Measurements from ENCODE around the gene GTF2A1L. TPM values are rescaled to one million over a fixed set of nuclear protein-coding genes. Genes with fewer than 3 reads are reported as not detected.

Gene GTF2A1L
- total RNA-seq, 4 donors from 2014 or later: 0.16 to 1.8 TPM; not detected in 2

GRCh38 chr2:48724278-48724677, 106.6 kb downstream of the GTF2A1L start:
- Histone ChIP-seq H3K36me3 (no peaks in the 10 kb centered on the region), H3K27me3 (no peaks in the 10 kb centered on the region), H3K4me3 (no peak overlapping the region), H3K4me1 (no peaks in the 10 kb centered on the region), H3K27ac (no peak overlapping the region), H3K9me3 (no peaks in the 10 kb centered on the region)
- no peak for TF ChIP-seq POLR2A (IDR thresholded peaks at IDR 0.05)
- TF ChIP-seq CTCF (IDR thresholded peaks at IDR 0.05 in 4 of 5, conservative IDR thresholded peaks at IDR 0.05 in 1 of 5): no peak
- ATAC-seq (no peak), DNase-seq (no peak)
- intact Hi-C loops (cut with DNase I; ENCODE audit: low total_unique reads): no loop called here
- in situ Hi-C loops (cut with MboI; ENCODE audit: low sequenced_read_pairs in 4 of 4): no loop called here

- no peaks in the 10 kb centered on the region for H3K27me3 ChIP-seq
- no peak overlapping the region for H3K27ac ChIP-seq
- H3K9me3 ChIP-seq: no peaks in the 10 kb centered on the region
- ATAC-seq: no peak
- intact Hi-C loops (cut with DNase I; ENCODE audit: low total_unique reads) (no loop called here), in situ Hi-C loops (cut with MboI; ENCODE audit: low sequenced_read_pairs in 4 of 4) (no loop called here)
- no peaks in the 10 kb centered on the region for H3K4me1 ChIP-seq
- TF ChIP-seq CTCF (IDR thresholded peaks at IDR 0.05 in 4 of 5, conservative IDR thresholded peaks at IDR 0.05 in 1 of 5) (no peak), POLR2A (IDR thresholded peaks at IDR 0.05) (no peak)
- H3K4me3 ChIP-seq: no peak overlapping the region
- no peaks in the 10 kb centered on the region for H3K36me3 ChIP-seq
- no peak for DNase-seq
Observed at GRCh38 chr2:48725696-48726494, 108.2 kb downstream of the GTF2A1L start.

GRCh38 chr2:48727560-48727959, 109.9 kb downstream of the GTF2A1L start:
- Histone ChIP-seq H3K36me3 (no peaks in the 10 kb centered on the region), H3K9me3 (no peaks in the 10 kb centered on the region), H3K4me1 (no peaks in the 10 kb centered on the region), H3K27me3 (no peaks in the 10 kb centered on the region), H3K27ac (no peak overlapping the region), H3K4me3 (no peak overlapping the region)
- ATAC-seq (no peak), DNase-seq (no peak)
- intact Hi-C loops (cut with DNase I; ENCODE audit: low total_unique reads) (no loop called here), in situ Hi-C loops (cut with MboI; ENCODE audit: low sequenced_read_pairs in 4 of 4) (no loop called here)
- no peak for TF ChIP-seq POLR2A (IDR thresholded peaks at IDR 0.05)
- no peak for TF ChIP-seq CTCF (IDR thresholded peaks at IDR 0.05 in 4 of 5, conservative IDR thresholded peaks at IDR 0.05 in 1 of 5)

DNA sequence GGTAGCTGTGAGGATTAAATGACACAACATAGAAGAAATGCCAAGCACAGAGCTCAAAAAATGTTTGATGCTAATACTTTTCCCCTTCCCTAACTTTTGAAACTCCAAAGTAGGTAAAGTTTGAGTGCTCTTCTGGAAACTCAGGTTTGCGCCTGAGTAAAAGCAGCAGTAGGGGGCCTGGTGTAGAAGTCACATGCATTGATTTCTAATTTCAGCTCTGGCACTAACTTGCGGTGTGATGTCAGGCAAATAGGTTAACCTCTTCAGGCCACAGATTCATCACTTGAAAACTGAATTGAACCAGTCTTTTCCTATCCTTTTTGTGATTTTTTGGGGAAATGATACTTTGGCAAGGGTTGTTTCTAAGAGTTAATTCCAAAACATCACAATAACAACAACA, 110.6 kb downstream of the GTF2A1L start:
- no peak for ATAC-seq
- Histone ChIP-seq H3K36me3 (no peaks in the 10 kb centered on the region), H3K4me3 (no peak overlapping the region), H3K9me3 (no peaks in the 10 kb centered on the region), H3K4me1 (no peaks in the 10 kb centered on the region), H3K27ac (no peak overlapping the region), H3K27me3 (no peaks in the 10 kb centered on the region)
- intact Hi-C loops (cut with DNase I; ENCODE audit: low total_unique reads) (no loop called here), in situ Hi-C loops (cut with MboI; ENCODE audit: low sequenced_read_pairs in 4 of 4) (no loop called here)
- DNase-seq: no peak
- TF ChIP-seq POLR2A (IDR thresholded peaks at IDR 0.05) (no peak), CTCF (IDR thresholded peaks at IDR 0.05 in 4 of 5, conservative IDR thresholded peaks at IDR 0.05 in 1 of 5) (no peak)

DNA sequence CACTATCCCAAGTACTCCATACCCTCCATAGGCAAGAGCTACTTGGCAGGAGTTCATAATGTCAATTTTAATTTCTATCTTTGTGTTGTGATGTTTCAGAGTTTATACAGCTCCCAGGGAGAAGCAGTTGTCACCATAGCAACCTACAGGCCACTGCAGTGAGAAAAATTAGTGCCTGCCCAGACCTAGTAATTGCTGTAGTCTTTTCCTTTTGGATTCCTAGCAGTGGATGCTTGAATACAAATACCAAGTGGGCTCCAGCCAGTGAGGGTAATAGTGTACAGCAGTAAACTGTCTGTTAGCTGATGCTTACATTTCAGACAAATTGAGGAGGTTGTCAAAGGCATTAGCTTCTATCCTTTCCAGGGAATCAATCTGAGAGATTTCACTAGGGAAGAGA, 111.2 kb downstream of the GTF2A1L start:
- H3K36me3 ChIP-seq: no peaks in the 10 kb centered on the region
- H3K27ac ChIP-seq: no peak overlapping the region
- intact Hi-C loops (cut with DNase I; ENCODE audit: low total_unique reads): no loop called here

More for the DNA sequence above, 111.2 kb downstream of the GTF2A1L start:
- DNase-seq (no peak), ATAC-seq (no peak)
- Histone ChIP-seq H3K27me3 (no peaks in the 10 kb centered on the region), H3K9me3 (no peaks in the 10 kb centered on the region), H3K4me3 (no peak overlapping the region), H3K4me1 (no peaks in the 10 kb centered on the region)
- TF ChIP-seq POLR2A (IDR thresholded peaks at IDR 0.05) (no peak), CTCF (IDR thresholded peaks at IDR 0.05 in 4 of 5, conservative IDR thresholded peaks at IDR 0.05 in 1 of 5) (no peak)
- in situ Hi-C loops (cut with MboI; ENCODE audit: low sequenced_read_pairs in 4 of 4): no loop called here

All from gastrocnemius medialis (tissue), 4 donors.